Measurements from ENCODE around the gene EPN2.

EPN2 gene

DNA sequence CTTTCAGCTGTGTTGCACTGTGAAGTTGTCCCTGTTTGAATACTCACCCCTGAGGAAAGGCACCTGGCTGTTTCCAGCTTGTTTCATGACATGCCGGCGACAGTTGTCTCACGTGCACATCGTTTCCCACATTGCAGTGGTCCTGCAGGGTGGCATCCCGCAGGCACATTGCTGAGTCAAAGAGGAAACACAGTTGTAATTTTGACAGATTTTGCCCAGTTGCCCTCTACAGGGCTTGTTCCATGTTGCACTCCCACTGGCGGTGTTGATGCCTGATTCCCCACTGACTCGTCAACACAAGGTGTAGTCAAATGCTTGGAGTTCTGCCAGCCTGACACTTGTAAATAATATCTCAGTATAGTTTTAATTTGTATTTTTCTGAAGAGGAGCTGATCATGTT, 23.8 kb downstream of the EPN2 start:
- Histone ChIP-seq H3K4me3 (ENCODE audit: low read length) (no peak overlapping the region), H3K9ac (ENCODE audit: low read depth, low read length) (no peak overlapping the region), H3K4me2 (ENCODE audit: low read length) (no peak overlapping the region), H3K36me3 (ENCODE audit: insufficient read depth, low read length) (no peaks in the 10 kb centered on the region), H3K9me3 (replicated peaks; ENCODE audit: low read length) (no peaks in the 10 kb centered on the region), H3K27me3 (ENCODE audit: control insufficient read depth, insufficient read depth, low read length) (no peaks in the 10 kb centered on the region), H3K4me1 (ENCODE audit: control insufficient read depth, insufficient read depth, low read length) (peaks cover 37% of the 10 kb centered on the region)

DNA sequence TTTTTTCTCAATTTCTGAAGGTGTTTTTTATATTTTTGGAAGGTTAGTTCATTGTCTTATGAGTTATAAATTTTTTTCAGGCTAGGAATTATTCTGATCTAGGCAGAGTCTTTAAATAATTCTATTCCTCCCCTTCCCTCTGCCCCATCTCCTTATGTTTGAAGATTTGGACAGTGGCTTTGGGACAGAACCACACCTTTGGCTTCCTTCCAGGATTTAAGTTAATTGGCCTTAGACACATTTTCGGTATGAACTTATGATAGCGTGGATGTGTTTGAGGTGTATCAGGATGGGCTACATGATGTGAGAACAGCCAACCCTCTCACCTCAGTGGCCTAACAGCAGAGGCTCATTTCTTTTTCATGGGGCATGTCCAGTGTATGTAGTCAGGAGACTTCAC, 24.3 kb downstream of the EPN2 start:
- Histone ChIP-seq H3K4me2 (ENCODE audit: low read length) (no peak overlapping the region), H3K9ac (ENCODE audit: low read depth, low read length) (no peak overlapping the region), H3K4me1 (ENCODE audit: control insufficient read depth, insufficient read depth, low read length) (peaks cover 37% of the 10 kb centered on the region), H3K27me3 (ENCODE audit: control insufficient read depth, insufficient read depth, low read length) (no peaks in the 10 kb centered on the region), H3K4me3 (ENCODE audit: low read length) (no peak overlapping the region), H3K9me3 (replicated peaks; ENCODE audit: low read length) (no peaks in the 10 kb centered on the region), H3K36me3 (ENCODE audit: insufficient read depth, low read length) (no peaks in the 10 kb centered on the region)

DNA sequence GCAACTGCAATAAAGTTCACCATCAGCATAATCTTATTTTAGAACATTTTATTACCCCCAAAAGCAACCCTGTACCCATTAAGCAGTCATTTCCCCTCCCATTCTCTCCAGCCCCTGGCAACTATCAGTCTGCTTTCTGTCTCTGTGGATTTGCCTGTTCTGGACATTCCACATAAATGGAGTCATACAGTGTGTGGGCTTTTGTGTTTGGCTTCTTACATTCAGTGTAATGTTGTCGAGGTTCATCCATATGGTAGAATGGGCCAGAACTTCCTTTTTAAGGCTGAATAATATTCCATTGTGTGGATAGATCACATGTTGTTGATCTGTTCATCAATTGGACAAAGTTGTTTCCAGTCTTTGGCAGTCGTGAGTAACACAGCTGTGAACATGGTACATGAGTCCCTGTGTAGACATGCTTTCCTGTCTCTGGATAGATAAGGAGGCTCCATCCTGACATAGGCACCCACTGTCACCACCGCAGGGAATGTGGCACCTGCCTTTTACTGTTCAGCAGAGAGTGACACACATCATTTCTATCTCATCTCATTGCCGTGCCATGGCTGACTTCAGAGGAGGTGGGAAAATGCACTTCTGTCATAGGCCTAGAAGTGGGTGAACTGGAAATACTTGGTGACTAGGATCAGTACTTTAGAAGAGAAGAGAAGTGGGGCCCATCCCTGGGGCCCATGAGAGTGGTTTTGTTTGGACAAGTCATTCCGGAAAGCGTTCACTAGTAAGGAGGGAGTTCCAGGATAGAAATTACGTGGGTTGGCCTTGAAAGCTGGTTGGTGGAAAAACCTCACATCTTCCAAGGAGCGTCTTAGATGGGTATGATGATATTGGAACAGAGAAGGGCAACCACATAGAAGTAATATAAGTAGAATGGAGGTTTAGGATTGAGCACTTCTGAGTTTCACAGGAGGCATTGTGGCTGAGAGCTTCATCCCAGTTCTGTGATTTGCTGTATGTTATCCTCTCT, 25.8 kb downstream of the EPN2 start:
- Histone ChIP-seq H3K4me3 (ENCODE audit: low read length) (no peak overlapping the region), H3K9ac (ENCODE audit: low read depth, low read length) (no peak overlapping the region), H3K9me3 (replicated peaks; ENCODE audit: low read length) (no peaks in the 10 kb centered on the region), H3K36me3 (ENCODE audit: insufficient read depth, low read length) (no peaks in the 10 kb centered on the region), H3K4me2 (ENCODE audit: low read length) (peak overlapping the region; percentile 49), H3K27me3 (ENCODE audit: control insufficient read depth, insufficient read depth, low read length) (no peaks in the 10 kb centered on the region), H3K4me1 (ENCODE audit: control insufficient read depth, insufficient read depth, low read length) (peaks cover 37% of the 10 kb centered on the region)

DNA sequence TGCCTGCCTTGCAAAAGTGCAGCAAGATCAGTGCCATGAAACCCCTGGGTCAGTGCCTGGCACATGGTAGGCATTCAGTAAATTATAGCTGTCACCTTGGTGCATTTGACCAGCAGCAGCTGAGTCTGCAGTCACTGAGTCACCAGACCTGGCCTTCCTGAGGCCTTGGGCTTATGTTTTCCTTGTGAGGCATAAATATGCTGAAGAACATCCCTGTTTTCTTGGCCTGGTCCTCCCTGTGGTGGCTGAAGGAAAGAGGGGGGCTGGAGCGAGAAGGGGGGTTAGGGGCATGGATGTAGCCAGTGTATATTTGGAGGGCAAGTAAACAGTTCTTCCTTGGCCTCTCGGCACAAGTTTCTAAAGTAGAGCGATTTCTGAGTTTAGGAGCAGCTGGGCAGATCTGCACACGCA, 26.5 kb downstream of the EPN2 start:
- Histone ChIP-seq H3K4me3 (ENCODE audit: low read length) (no peak overlapping the region), H3K4me2 (ENCODE audit: low read length) (peak overlapping the region; percentile 49), H3K9me3 (replicated peaks; ENCODE audit: low read length) (no peaks in the 10 kb centered on the region), H3K4me1 (ENCODE audit: control insufficient read depth, insufficient read depth, low read length) (peaks cover 37% of the 10 kb centered on the region), H3K27me3 (ENCODE audit: control insufficient read depth, insufficient read depth, low read length) (no peaks in the 10 kb centered on the region), H3K36me3 (ENCODE audit: insufficient read depth, low read length) (no peaks in the 10 kb centered on the region), H3K9ac (ENCODE audit: low read depth, low read length) (peak overlapping the region; percentile 7)

DNA sequence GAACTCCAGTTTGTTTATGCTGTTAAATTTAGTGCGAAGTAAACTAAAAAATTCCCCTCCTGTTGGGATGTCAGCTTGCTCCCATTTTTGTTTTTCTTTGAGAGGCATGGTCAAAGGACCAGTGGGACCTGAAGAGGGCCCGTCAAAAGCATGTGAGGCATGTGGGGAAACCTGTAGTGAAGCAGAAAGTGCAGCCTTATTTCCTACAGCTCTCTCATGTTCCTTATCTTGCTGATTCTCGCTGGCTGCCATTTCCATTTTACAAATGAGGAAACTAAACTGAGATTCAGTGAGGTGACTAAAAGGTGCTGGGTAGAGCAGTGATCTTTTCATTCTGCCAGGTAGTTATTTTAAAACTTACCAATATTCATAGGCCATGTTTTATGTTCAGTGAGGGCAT, 27.1 kb downstream of the EPN2 start:
- H3K4me1 ChIP-seq (ENCODE audit: control insufficient read depth, insufficient read depth, low read length) = peaks cover 37% of the 10 kb centered on the region

DNA sequence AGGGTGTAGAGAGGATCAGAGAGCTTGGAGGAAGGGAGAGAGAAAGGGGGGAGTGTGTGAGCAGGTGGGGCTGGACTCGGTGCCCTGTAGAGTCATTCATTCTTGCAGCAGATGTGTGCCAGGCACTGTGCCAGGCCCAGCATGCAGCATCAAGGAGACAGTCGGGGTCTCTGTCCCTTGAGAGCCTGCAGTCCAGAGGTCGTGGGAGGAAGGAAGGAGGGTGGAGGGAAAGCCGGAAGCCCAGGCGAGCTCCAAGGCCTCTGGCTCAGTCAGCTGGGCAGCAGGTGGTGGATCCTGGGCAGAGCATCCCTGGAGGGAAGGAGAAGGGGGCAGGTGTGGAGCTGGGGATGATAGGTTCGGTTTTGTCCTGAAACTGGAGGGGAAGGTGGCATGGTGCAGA, 27.5 kb downstream of the EPN2 start:
- Histone ChIP-seq H3K4me3 (ENCODE audit: low read length) (no peak overlapping the region), H3K9ac (ENCODE audit: low read depth, low read length) (no peak overlapping the region), H3K36me3 (ENCODE audit: insufficient read depth, low read length) (no peaks in the 10 kb centered on the region), H3K4me2 (ENCODE audit: low read length) (peak overlapping the region; percentile 49), H3K9me3 (replicated peaks; ENCODE audit: low read length) (no peaks in the 10 kb centered on the region), H3K4me1 (ENCODE audit: control insufficient read depth, insufficient read depth, low read length) (peaks cover 37% of the 10 kb centered on the region), H3K27me3 (ENCODE audit: control insufficient read depth, insufficient read depth, low read length) (no peaks in the 10 kb centered on the region)

More for the DNA sequence above, 27.1 kb downstream of the EPN2 start:
- no peaks in the 10 kb centered on the region for H3K36me3 ChIP-seq (ENCODE audit: insufficient read depth, low read length)
- H3K9me3 ChIP-seq (replicated peaks; ENCODE audit: low read length) = no peaks in the 10 kb centered on the region
- H3K4me2 ChIP-seq (ENCODE audit: low read length) = peak overlapping the region; percentile 49
- H3K4me3 ChIP-seq (ENCODE audit: low read length) = no peak overlapping the region
- H3K9ac ChIP-seq (ENCODE audit: low read depth, low read length) = peak overlapping the region; percentile 7
- no peaks in the 10 kb centered on the region for H3K27me3 ChIP-seq (ENCODE audit: control insufficient read depth, insufficient read depth, low read length)

DNA sequence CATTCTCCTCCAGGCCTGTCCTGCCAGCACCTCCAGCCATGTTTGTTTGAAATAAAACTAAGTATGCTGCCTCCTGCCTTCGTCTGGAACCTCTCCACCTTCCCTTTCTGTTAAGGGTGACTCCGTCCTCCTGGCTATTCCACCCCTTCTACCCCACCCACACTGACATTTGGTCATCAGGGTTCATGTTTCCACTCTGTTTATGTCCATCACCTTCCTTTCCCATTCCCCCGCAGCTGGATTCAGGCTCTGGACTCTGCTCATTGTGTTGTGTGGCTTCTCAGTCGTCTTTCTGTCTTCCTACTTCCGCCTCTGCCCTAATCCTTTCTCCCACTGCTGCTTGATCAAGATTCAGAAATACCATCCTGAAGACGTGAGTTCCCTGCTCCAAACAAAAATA, 28.6 kb downstream of the EPN2 start:
- Histone ChIP-seq H3K4me2 (ENCODE audit: low read length) (no peak overlapping the region), H3K36me3 (ENCODE audit: insufficient read depth, low read length) (no peaks in the 10 kb centered on the region), H3K27me3 (ENCODE audit: control insufficient read depth, insufficient read depth, low read length) (no peaks in the 10 kb centered on the region), H3K4me1 (ENCODE audit: control insufficient read depth, insufficient read depth, low read length) (peaks cover 37% of the 10 kb centered on the region), H3K9me3 (replicated peaks; ENCODE audit: low read length) (no peaks in the 10 kb centered on the region), H3K9ac (ENCODE audit: low read depth, low read length) (no peak overlapping the region), H3K4me3 (ENCODE audit: low read length) (no peak overlapping the region)

DNA sequence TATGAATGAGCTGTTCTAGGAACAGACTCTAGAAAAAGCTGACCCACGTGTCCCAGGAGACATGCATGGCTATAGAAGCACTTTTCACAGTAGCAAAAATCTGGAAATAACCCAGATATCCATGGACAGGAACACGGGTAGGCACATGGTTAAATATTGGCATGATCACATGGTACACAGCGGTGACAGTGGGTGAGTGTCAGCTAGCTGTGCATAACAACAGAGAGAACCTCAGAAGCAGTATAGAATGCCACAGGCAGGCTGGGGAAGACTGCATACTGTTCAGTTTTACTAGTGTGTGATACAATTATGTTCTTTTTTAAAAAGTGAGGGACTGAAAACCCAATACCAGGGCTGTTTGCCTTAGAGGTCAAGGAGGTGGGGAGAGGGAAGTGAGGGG, 31.4 kb downstream of the EPN2 start:
- Histone ChIP-seq H3K4me3 (ENCODE audit: low read length) (no peak overlapping the region), H3K4me1 (ENCODE audit: control insufficient read depth, insufficient read depth, low read length) (peaks cover 24% of the 10 kb centered on the region), H3K36me3 (ENCODE audit: insufficient read depth, low read length) (no peaks in the 10 kb centered on the region), H3K9me3 (replicated peaks; ENCODE audit: low read length) (no peaks in the 10 kb centered on the region), H3K9ac (ENCODE audit: low read depth, low read length) (no peak overlapping the region), H3K27me3 (ENCODE audit: control insufficient read depth, insufficient read depth, low read length) (no peaks in the 10 kb centered on the region), H3K4me2 (ENCODE audit: low read length) (no peak overlapping the region)

DNA sequence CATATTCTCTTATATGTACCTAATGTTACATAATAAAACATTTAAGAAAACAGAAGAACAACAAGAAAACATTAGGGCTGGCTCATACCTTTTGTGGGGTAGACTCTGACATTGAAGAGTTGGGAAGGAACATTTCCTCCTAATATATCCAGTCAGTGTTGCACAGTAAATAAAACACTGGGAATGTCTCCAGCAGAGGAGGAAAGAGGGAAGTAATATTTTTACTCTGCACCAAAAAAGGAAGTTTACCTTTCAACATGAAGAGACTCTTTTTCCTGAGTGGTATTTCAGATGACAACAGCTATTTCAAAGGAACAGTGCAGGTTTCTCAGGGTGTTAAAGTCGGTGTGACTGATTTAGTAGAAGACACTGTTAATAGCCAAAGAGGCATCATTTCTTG, 31.9 kb downstream of the EPN2 start:
- Histone ChIP-seq H3K9me3 (replicated peaks; ENCODE audit: low read length) (no peaks in the 10 kb centered on the region), H3K4me2 (ENCODE audit: low read length) (no peak overlapping the region), H3K36me3 (ENCODE audit: insufficient read depth, low read length) (peaks cover 2% of the 10 kb centered on the region), H3K4me1 (ENCODE audit: control insufficient read depth, insufficient read depth, low read length) (peaks cover 19% of the 10 kb centered on the region), H3K9ac (ENCODE audit: low read depth, low read length) (no peak overlapping the region), H3K4me3 (ENCODE audit: low read length) (no peak overlapping the region), H3K27me3 (ENCODE audit: control insufficient read depth, insufficient read depth, low read length) (no peaks in the 10 kb centered on the region)

DNA sequence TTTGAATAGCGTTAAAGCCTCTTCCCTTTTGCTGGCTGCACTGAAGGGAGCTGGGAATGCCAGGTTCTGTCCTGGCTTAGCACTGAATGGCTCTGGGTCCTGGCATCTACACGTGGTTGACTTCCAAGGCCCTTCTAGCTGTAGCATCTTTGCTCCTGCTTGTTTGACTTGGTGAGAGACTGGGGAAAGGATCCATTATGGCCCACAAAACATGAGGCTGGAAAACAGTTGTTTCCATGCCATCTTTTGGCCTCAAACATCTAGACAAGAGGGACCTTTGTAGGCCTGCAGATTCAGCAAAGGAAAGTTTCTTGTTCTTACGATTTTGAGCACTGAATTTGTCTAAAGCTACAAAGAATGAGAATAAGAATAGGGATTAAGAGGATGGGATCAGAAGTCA, 32.5 kb downstream of the EPN2 start:
- peaks cover 16% of the 10 kb centered on the region for H3K4me1 ChIP-seq (ENCODE audit: control insufficient read depth, insufficient read depth, low read length)

DNA sequence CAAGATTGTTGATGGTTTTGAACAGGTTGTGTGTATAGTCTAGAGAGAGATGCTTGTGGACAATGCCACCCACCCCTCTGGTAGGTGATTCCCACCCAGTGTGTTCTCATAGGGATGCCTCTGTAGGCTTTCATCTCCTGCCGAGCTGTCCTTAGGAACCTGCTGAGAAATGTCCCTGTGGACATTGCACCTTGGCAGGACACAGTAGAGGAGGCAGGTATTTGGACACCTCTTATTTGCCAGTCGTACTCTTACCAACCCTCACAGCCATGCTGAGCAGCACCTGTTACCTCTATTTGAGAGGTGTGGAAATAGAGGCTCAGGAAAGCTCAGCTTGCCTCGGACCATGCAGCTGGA, 33.2 kb downstream of the EPN2 start:
- no peak overlapping the region for H3K4me3 ChIP-seq (ENCODE audit: low read length)
- H3K27me3 ChIP-seq (ENCODE audit: control insufficient read depth, insufficient read depth, low read length) = no peaks in the 10 kb centered on the region
- peaks cover 8% of the 10 kb centered on the region for H3K36me3 ChIP-seq (ENCODE audit: insufficient read depth, low read length)
- H3K4me1 ChIP-seq (ENCODE audit: control insufficient read depth, insufficient read depth, low read length) = peaks cover 16% of the 10 kb centered on the region
- no peak overlapping the region for H3K4me2 ChIP-seq (ENCODE audit: low read length)
- no peak overlapping the region for H3K9ac ChIP-seq (ENCODE audit: low read depth, low read length)
- H3K9me3 ChIP-seq (replicated peaks; ENCODE audit: low read length) = no peaks in the 10 kb centered on the region

More for the DNA sequence above, 32.5 kb downstream of the EPN2 start:
- Histone ChIP-seq H3K9ac (ENCODE audit: low read depth, low read length) (no peak overlapping the region), H3K9me3 (replicated peaks; ENCODE audit: low read length) (no peaks in the 10 kb centered on the region), H3K27me3 (ENCODE audit: control insufficient read depth, insufficient read depth, low read length) (no peaks in the 10 kb centered on the region), H3K4me2 (ENCODE audit: low read length) (no peak overlapping the region), H3K36me3 (ENCODE audit: insufficient read depth, low read length) (peaks cover 4% of the 10 kb centered on the region), H3K4me3 (ENCODE audit: low read length) (no peak overlapping the region)

Data from skeletal muscle satellite cell (primary cell).